Measurements from ENCODE around the gene GRIA1. TPM values are rescaled to one million over a fixed set of nuclear protein-coding genes. Genes with fewer than 3 reads are reported as not detected.

Gene GRIA1
- total RNA-seq, 1 donor from 2014 or later: 21.9 TPM

GRCh38 chr5:153777681-153778581 is 287.5 kb downstream of the GRIA1 start:
- peaks cover 5% of the 10 kb centered on the region for H3K27me3 Mint-ChIP-seq (ENCODE audit: unreplicated experiment)
- H3K27ac Mint-ChIP-seq (ENCODE audit: unreplicated experiment): no peak overlapping the region
- no peaks in the 10 kb centered on the region for H3K9me3 Mint-ChIP-seq (ENCODE audit: unreplicated experiment)
- H3K4me3 Mint-ChIP-seq (ENCODE audit: unreplicated experiment): no peak overlapping the region
- H3K36me3 Mint-ChIP-seq (ENCODE audit: low read depth, unreplicated experiment): peaks cover 10% of the 10 kb centered on the region
- peaks cover 34% of the 10 kb centered on the region for H3K4me1 Mint-ChIP-seq (ENCODE audit: unreplicated experiment)
- DNase-seq (ENCODE audit: low spot score): no peak
- TF ChIP-seq CTCF (IDR thresholded peaks at IDR 0.05; ENCODE audit: unreplicated experiment): no peak

- H3K27me3 Mint-ChIP-seq (ENCODE audit: unreplicated experiment): peaks cover 5% of the 10 kb centered on the region
- no peak for TF ChIP-seq CTCF (IDR thresholded peaks at IDR 0.05; ENCODE audit: unreplicated experiment)
- peaks cover 6% of the 10 kb centered on the region for H3K36me3 Mint-ChIP-seq (ENCODE audit: low read depth, unreplicated experiment)
- H3K27ac Mint-ChIP-seq (ENCODE audit: unreplicated experiment): no peak overlapping the region
- no peaks in the 10 kb centered on the region for H3K9me3 Mint-ChIP-seq (ENCODE audit: unreplicated experiment)
- H3K4me1 Mint-ChIP-seq (ENCODE audit: unreplicated experiment): peaks cover 45% of the 10 kb centered on the region
- H3K4me3 Mint-ChIP-seq (ENCODE audit: unreplicated experiment): no peak overlapping the region
- no peak for DNase-seq (ENCODE audit: low spot score)
Observed at GRCh38 chr5:153779836-153780235, 289.4 kb downstream of the GRIA1 start.

- Mint-ChIP-seq H3K36me3 (ENCODE audit: low read depth, unreplicated experiment) (no peaks in the 10 kb centered on the region), H3K9me3 (ENCODE audit: unreplicated experiment) (no peaks in the 10 kb centered on the region), H3K4me3 (ENCODE audit: unreplicated experiment) (no peak overlapping the region), H3K4me1 (ENCODE audit: unreplicated experiment) (peaks cover 49% of the 10 kb centered on the region), H3K27me3 (ENCODE audit: unreplicated experiment) (peaks cover 5% of the 10 kb centered on the region), H3K27ac (ENCODE audit: unreplicated experiment) (peak overlapping the region; percentile 92)
- no peak for TF ChIP-seq CTCF (IDR thresholded peaks at IDR 0.05; ENCODE audit: unreplicated experiment)
- no peak for DNase-seq (ENCODE audit: low spot score)
Observed at GRCh38 chr5:153780876-153781705, 290.6 kb downstream of the GRIA1 start.

GRCh38 chr5:153782589-153783361 is 292.3 kb downstream of the GRIA1 start:
- no peaks in the 10 kb centered on the region for H3K9me3 Mint-ChIP-seq (ENCODE audit: unreplicated experiment)

More at GRCh38 chr5:153782589-153783361, 292.3 kb downstream of the GRIA1 start:
- peaks cover 5% of the 10 kb centered on the region for H3K27me3 Mint-ChIP-seq (ENCODE audit: unreplicated experiment)
- H3K27ac Mint-ChIP-seq (ENCODE audit: unreplicated experiment): peak overlapping the region; percentile 99
- H3K4me3 Mint-ChIP-seq (ENCODE audit: unreplicated experiment): no peak overlapping the region
- H3K36me3 Mint-ChIP-seq (ENCODE audit: low read depth, unreplicated experiment): peaks cover 4% of the 10 kb centered on the region
- peak; percentile 60 for DNase-seq (ENCODE audit: low spot score)
- TF ChIP-seq CTCF (IDR thresholded peaks at IDR 0.05; ENCODE audit: unreplicated experiment): no peak
- H3K4me1 Mint-ChIP-seq (ENCODE audit: unreplicated experiment): peaks cover 48% of the 10 kb centered on the region

All from endothelial cell (in vitro differentiated cells).